Thoracic aorta (tissue), 2 donors: Measurements from ENCODE around the gene CCDC106. TPM values are rescaled to one million over a fixed set of nuclear protein-coding genes. Genes with fewer than 3 reads are reported as not detected.

Source experiments
- ATAC-seq: fragments of 150-250 bp; one replicate; pipeline ENCODE4 v1.8.0; 2017; ENCODE audit warnings: low read depth; ENCODE audit not compliant: insufficient number of reproducible peaks, low FRiP score
- DNase-seq: peaks from one replicate; pipeline ENCODE4 v3.0.0-alpha.2; 2020; ENCODE audit warnings: low spot score
- H3K27ac ChIP-seq, 2 donors: fragments of 200-600 bp; sonication (generic); 1 replicate in 1 of 2; 2 replicates in 1 of 2; pipeline ENCODE4 v1.5.1; 2016; ENCODE audit warnings: mild to moderate bottlenecking in 2 of 2, moderate library complexity in 2 of 2
- H3K27me3 ChIP-seq: fragments of 200-600 bp; sonication (generic); replicated peaks from 2 replicates; pipeline ENCODE4 v1.6.0; 2016; ENCODE audit warnings: mild to moderate bottlenecking; ENCODE audit not compliant: insufficient read depth
- H3K36me3 ChIP-seq: fragments of 200-600 bp; sonication (generic); one replicate; pipeline ENCODE4 v1.5.1; 2016
- H3K4me1 ChIP-seq, 2 donors: fragments of 200-600 bp; sonication (generic); 1 replicate in 1 of 2; 2 replicates in 1 of 2; pipeline versions ENCODE4 v1.5.1 to v1.6.0; 2016; ENCODE audit warnings: low read depth in 2 of 2, mild to moderate bottlenecking in 1 of 2; ENCODE audit not compliant: control insufficient read depth in 1 of 2
- H3K4me3 ChIP-seq: fragments of 200-600 bp; sonication (generic); 2 replicates; pipeline ENCODE4 v1.5.1; 2016; ENCODE audit warnings: mild to moderate bottlenecking
- H3K9me3 ChIP-seq: fragments of 200-600 bp; sonication (generic); 2 replicates; pipeline ENCODE4 v1.5.1; 2016
- total RNA-seq, 2 donors: library from RNA; depleted of rRNA; stranded (reverse); fragments of >200 nt; gene quantifications; one replicate each; pipeline versions ENCODE4 v1.1.0 to v1.2.3, GENCODE V29; 2016
- TF ChIP-seq, protein P1 (sequence below): fragments of 200-600 bp; sonication (generic); IDR thresholded peaks from one replicate; pipeline ENCODE4 v1.5.1; 2019; ENCODE audit warnings: antibody characterized with exemption

Gene CCDC106
- total RNA-seq, 2 donors from 2014 or later = 10.5 to 14.8 TPM

DNA sequence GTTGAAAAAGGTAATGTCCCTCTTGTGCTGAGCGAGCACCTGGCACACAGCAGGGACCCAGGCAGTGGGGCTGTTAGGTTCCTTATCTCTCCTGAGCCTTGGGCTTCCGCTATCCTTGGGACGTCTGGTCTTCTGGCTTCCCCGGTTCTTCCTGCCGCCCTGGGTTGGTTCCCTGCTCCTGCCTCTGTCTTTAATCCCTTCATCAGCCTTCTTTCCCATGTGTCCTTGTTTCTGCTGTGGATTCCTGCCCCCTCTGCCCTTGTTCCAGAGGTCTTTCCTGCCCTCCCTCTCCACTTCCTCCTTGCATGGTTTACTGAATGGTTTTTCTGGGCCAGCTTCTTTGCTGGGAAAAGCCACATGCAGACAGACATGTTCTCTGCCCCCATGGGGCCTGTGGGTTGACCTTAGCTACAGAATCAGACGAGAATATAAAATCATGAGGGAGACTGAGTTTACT, 29.6 kb downstream of the CCDC106 start:
- ATAC-seq (no peak), DNase-seq (no peak)
- Histone ChIP-seq H3K9me3 (no peaks in the 10 kb centered on the region), H3K27ac (peak overlapping the region in 1 of 2 donors; percentile 27), H3K27me3 (no peaks in the 10 kb centered on the region), H3K4me1 (peaks cover 27 to 44% of the 10 kb centered on the region in 2 donors), H3K4me3 (peak overlapping the region; percentile 11), H3K36me3 (peaks cover 41% of the 10 kb centered on the region)
- TF ChIP-seq, protein P1, sequence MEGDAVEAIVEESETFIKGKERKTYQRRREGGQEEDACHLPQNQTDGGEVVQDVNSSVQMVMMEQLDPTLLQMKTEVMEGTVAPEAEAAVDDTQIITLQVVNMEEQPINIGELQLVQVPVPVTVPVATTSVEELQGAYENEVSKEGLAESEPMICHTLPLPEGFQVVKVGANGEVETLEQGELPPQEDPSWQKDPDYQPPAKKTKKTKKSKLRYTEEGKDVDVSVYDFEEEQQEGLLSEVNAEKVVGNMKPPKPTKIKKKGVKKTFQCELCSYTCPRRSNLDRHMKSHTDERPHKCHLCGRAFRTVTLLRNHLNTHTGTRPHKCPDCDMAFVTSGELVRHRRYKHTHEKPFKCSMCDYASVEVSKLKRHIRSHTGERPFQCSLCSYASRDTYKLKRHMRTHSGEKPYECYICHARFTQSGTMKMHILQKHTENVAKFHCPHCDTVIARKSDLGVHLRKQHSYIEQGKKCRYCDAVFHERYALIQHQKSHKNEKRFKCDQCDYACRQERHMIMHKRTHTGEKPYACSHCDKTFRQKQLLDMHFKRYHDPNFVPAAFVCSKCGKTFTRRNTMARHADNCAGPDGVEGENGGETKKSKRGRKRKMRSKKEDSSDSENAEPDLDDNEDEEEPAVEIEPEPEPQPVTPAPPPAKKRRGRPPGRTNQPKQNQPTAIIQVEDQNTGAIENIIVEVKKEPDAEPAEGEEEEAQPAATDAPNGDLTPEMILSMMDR = no peak

DNA sequence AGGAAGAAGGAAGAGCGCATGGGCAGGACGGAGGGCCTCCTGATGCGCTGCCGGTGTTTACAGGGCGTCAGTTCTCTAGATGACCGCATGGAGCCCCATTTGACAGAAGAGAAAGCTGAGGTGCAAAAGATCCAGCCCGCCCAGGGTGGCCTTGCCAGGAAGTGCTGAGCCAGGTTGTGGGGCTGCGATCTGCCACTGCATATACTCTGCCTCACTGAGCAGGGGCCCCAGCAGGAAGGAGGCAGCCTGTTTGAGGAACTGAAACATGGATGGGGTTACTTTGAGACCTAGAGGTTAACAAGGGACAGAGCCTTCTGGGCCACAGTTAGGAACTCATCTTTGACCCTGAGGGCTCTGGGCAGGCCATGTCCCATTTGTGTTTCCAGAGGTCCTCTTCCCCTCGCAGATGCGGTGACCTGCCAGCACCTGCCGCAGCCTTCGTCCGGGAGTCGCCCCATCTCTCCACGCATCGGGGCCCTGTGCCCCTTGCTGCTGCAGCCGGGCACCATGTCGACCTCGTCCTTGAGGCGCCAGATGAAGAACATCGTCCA, 30.2 kb downstream of the CCDC106 start:
- H3K4me3 ChIP-seq = peak overlapping the region; percentile 11
- H3K9me3 ChIP-seq = no peaks in the 10 kb centered on the region
- H3K27ac ChIP-seq = peak overlapping the region in 1 of 2 donors; percentile 27
- H3K27me3 ChIP-seq = no peaks in the 10 kb centered on the region
- DNase-seq (no peak), ATAC-seq (no peak)
- peaks cover 27 to 44% of the 10 kb centered on the region in 2 donors for H3K4me1 ChIP-seq
- H3K36me3 ChIP-seq = peaks cover 37% of the 10 kb centered on the region
- TF ChIP-seq, protein P1 = no peak

DNA sequence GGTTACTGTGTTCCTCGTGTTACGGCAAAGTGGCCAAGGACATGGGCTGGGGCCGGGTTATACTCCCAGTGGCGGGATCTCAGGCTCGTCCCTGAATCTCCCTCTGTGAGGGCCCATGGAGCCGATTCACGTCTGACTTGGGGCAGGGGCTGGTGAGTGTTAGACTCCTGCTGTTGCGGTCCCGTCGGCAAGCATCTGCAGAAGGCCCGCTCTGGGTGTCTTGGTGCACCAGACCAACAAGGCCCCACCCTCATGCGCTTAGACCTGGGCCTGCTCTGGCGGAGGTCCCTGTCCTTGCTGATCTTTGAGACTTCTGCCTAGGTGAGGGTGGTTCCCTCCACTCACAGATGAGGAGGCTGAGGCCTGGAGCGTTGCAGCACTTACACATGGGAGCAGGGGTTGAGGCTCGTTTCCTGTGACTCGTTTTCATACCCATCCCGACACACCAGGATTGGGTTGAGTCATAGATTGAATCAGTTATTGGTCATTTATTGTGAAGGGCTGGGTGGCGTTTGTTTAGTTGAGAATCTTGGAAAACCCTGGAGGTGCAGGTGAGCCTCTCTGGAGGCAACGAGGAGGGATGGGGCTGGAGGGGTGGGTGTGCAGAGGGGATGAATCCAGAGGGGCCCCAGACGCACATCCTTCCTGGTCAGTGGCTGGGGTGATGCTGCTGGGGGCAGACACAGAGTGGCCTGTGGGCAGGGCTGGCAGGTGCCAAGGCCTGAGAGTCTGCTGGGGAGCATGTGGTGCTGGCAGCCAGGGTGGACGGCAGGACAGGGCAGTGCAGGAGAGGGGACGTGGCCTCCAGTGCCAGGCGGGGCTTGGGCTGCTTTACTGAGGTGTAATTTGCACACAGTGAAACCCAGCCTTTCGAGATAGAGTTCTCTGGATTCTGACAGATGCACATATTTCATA, 31.6 kb downstream of the CCDC106 start:
- Histone ChIP-seq H3K4me3 (no peak overlapping the region), H3K4me1 (peaks cover 24 to 40% of the 10 kb centered on the region in 2 donors), H3K36me3 (peaks cover 30% of the 10 kb centered on the region), H3K27ac (no peak overlapping the region), H3K27me3 (no peaks in the 10 kb centered on the region), H3K9me3 (no peaks in the 10 kb centered on the region)
- no peak for ATAC-seq
- DNase-seq = no peak
- TF ChIP-seq, protein P1 = no peak

DNA sequence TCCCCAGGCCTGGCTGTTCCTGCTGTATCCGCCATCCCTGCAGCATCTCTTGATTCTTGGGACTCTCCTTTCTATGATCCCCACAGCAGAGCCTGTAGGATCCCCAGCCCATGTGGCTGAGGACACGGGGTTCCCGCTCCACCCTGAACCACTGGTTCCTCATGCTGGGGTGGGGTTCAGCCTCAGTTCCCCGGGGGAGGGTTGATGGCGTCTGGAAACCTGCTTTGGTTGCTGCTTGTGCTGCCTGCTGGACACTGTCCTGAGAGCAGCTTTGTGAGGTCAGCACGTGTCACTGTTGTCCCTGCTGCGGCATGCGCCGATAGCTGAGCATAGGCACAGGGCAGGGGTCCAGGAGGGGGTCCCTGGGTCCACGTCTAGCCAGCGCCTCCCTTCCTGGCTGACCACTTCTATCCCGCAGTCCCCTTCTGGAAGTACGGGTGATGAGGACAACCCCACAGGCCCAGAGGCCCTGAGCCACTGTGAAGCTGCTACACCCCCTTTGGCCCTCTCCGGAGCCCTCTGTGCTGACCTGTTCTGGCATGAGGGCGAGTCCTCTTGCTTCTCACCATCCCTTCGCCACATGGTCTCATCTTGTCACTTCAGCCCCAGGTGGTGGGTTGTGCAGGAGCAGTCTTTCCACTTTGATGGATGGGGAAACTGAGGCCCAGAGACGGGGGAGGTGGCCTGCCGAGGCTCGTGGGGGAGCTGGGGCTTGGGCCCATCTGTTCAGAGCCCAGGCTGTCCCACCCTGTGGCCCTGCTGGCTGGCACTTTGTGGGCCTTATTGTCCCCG, 32.5 kb downstream of the CCDC106 start:
- H3K4me3 ChIP-seq = no peak overlapping the region
- peaks cover 35% of the 10 kb centered on the region for H3K36me3 ChIP-seq
- no peaks in the 10 kb centered on the region for H3K9me3 ChIP-seq
- H3K4me1 ChIP-seq = peaks cover 24 to 39% of the 10 kb centered on the region in 2 donors
- H3K27ac ChIP-seq = no peak overlapping the region
- TF ChIP-seq, protein P1 = no peak
- no peak for ATAC-seq
- H3K27me3 ChIP-seq = no peaks in the 10 kb centered on the region
- no peak for DNase-seq
